Measurements from ENCODE around the gene PHACTR2.
A peak's percentile ranks its signal among the peaks of the same experiment; 100 is the strongest.
"Not testable (repeated sequence)": the region's sequence is repeated elsewhere in the genome, so short reads cannot be mapped to it uniquely, and the experiment has no call there.

PHACTR2 gene

DNA sequence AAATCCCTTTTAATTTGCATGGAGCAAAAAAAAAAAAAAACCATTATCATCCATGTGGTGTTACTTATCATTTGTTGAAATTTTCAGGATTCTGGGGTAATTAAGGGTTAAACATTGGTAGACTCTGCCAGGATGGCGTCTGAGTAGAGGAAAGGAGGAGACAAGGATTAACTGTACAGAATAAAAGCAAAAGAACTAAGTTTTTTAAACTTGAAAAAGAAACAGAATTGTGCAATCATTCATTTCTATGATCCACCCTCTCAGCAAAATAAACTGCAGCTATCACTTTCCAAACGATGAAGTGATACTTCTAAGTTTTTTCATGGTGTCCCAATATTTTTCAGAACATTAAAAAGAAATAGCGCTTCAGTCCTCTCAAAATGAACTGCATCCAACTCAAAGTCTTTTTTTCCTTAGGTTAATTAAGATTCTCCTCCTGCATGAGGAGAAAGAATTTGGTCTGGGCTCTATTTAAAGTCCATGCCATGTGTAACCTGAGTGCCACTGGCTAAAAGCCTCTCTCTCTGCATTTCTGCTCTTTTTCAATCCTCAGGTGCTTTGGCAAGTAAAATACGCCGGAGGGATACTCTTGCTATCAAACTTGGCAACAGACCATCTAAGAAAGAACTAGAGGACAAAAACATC, 95.9 kb downstream of the PHACTR2 start:
- no peak for DNase-seq

DNA sequence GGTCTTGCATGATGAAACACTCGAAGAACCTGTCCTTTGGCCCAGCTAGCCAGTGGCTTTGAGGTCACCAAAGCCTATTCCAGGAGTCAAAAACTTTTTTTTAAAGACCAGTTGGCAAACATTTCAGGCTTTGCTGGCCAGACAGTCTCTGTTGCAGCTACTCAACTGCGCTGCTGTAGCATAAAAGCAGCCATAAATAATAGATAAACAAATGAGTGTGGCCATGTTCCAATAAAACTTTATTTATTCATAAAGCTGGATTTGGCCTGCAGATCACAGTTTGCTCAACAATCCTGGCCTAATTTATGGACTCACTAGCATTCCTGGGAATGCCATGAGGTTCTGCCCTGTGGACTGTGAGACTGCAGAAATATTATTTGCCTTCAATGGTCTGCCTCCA, 96.6 kb downstream of the PHACTR2 start:
- DNase-seq = no peak

DNA sequence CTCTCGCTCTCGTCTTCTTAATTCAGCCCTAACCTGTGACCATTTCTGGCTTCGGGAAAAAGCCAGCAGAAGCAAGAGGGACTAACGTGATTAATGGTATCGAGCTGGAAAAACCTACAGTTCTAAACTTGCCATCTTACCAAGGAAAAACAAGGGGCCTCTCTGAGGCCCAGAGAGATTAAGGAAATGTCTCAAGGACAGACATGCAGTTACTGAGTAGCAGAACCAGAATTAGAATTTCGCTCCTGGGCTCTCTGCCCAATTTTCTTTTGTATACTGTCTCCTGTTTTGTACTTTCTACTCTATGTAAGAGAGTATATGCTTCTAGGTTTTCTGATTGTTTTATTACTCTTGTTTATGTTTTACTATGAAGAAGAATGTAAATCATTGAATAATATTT, 97.6 kb downstream of the PHACTR2 start:
- DNase-seq = no peak

DNA sequence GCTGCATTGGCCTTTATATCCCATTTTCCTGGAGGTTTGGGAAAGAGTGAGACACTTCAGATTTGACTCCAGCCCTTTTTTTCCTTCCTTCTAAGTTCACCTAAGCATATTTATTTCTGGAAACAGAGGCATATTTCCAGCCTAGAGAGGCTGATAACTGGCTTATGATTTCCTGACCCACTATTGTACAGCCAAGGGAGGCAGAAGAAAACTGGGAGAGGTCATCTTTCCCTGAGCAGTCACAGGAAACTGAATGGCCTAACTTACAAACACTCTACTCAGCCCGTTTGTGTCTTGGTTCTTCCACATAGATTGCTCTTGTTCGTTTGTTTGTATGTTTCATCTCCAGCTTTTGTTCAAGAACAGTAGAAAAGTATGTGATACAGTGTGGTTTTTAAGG, 101.2 kb downstream of the PHACTR2 start:
- DNase-seq = no peak

DNA sequence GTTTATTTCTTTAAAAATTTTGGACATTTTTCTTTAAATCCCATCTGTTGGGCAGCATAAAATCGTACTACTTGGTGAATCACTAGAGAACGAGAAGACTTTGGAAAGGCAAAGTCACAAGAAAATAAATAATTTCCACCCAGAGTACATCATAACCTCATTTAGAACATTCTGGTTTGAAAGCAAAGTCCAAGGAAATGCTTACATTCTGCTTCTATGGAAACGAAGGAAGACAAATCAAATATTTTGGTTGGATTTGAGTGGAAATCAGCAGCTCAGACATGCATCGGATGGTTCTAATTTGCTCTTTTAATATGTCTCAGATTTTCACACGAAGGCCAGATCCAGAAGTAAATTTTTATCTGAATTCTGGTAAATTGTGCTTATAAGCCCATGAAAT, 104.7 kb downstream of the PHACTR2 start:
- DNase-seq = no peak

DNA sequence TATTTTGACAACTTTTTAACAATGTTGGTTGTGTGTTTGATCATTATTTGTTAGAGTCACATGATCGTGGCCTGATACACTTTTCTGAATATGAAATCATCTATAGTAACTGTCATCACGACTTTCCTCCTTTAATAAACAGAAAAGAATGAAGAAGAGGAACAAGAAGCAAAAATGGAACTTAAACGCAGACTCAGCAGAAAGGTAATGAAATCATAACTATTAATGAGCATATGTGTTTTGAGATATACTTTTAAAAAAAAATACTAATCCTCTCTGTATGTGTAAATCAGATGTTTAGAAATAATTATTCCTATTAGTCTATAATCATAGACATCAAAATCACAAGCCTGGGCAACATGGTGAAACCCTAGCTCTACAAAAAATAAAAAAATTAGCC, 105.3 kb downstream of the PHACTR2 start:
- DNase-seq = no peak

DNA sequence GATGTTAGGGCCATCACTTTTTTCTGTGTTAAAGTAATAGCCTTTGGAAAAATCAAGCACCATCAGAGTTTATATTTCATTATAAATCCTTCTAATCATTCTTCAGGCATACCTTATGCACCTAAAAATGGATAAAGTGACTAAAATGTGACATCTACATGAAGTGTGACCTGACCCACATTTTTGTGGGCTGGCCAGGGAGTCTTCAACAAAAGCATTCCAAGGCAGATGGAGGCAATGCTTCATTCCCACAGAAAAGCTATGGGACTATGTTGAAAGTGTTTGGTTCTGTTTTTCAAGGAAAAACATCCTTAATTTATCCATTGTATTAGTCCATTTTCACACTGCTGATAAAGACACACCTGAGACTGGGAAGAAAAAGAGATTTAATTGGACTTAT, 106.6 kb downstream of the PHACTR2 start:
- no peak for DNase-seq

DNA sequence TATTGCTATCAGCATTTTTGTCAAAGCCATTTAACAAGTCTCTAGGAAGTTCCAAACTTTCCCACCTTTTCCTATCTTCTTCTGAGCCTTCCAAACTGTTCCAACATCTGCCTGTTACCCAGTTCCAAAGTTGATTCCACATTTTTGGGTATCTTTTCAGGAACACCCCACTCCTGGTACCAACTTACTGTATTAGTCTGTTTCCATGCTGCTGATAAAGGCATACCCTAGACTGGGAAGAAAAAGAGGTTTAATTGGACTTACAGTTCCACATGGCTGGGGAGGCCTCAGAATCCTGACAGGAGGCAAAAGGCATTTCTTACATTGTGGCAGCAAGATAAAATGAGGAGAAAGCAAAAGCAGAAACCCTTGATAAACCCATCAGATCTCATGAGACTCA, 108.6 kb downstream of the PHACTR2 start:
- DNase-seq = not testable (repeated sequence)

DNA sequence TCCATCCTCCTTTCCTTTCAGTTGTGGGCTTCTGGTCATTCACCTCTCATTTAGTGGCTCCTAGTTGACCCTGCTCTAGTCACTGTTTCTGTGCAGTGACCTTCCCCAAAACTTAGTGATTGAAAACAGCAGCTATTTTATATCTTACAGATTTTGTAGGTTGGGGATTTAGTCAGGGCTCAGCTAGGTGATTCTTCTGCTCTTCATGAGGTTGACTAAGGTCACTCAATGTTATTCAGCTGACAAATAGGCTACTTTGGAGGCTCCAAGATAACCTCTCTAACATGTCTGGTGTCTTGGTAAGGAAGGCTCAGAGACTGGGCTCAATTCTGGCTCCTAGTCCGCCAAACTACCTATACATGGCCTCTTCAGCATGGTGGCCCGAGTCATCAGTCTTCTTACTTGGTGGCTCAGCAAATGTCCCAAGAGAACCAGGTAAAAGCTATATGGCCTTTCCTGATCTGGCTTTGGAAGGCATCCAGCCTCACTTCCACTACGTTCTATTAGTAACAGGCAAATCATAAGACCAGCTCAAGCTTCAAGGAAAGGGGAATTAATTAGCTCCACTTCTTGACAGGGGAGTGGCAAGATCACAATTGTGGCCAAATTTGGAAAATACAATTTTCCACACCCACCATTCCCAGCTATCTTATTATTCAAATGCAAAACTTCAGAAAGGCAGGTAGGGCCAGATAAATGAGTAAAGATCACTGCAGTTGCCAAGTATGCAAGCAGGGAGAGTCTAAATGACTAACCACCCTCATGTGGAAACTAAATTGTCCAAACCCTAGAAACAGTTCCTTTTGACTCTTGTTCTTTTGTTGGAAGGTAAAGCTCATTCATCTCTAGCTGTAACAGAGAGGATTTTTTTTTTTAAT, 114.9 kb downstream of the PHACTR2 start:
- no peak for DNase-seq

DNA sequence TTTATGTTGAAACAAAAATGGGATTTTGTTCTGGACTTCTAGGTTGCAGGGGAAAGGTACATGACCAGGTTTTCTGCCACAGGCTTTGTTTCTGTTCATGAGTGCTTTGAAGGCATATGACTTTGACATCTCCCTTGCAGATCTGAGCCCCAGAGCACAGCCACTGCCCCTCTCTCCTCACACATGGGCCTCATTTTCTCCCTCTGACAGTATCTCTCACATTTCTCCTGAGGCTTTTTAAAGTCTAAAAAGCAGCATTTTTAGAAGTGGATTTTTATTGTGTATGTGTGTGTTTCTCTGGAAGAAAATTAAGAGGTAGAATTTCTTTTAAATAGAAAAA, 115.5 kb downstream of the PHACTR2 start:
- no peak for DNase-seq

DNA sequence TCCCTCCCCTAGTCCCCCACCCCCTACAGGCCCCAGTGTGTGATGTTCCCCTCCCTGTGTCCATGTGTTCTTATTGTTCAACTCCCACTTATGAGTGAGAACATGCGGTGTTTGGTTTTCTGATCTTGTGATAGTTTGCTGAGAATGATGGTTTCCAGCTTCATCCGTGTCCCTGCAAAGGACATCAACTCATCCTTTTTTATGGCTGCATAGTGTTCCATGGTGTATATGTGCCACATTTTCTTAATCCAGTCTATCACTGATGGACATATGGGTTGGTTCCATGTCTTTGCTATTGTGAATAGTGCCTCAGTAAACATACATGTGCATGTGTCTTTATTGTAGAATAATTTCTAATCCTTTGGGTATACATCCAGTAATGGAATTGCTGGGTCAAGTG, 118.8 kb downstream of the PHACTR2 start:
- not testable (repeated sequence) for DNase-seq

DNA sequence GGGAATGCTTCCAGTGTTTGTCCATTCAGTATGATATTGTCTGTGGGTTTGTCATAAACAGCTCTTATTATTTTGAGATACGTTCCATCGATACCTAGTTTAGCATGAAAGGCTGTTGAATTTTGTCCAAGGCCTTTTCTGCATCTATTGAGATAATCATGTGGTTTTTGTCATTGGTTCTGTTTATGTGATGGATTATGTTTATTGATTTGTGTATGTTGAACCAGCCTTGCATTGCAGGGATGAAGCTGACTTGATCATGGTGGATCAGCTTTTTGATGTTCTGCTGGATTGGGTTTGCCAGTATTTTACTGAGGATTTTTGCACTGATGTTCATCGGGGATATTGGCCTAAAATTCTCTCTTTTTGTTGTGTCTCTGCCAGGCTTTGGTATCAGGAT, 120.7 kb downstream of the PHACTR2 start:
- DNase-seq = not testable (repeated sequence)

DNA sequence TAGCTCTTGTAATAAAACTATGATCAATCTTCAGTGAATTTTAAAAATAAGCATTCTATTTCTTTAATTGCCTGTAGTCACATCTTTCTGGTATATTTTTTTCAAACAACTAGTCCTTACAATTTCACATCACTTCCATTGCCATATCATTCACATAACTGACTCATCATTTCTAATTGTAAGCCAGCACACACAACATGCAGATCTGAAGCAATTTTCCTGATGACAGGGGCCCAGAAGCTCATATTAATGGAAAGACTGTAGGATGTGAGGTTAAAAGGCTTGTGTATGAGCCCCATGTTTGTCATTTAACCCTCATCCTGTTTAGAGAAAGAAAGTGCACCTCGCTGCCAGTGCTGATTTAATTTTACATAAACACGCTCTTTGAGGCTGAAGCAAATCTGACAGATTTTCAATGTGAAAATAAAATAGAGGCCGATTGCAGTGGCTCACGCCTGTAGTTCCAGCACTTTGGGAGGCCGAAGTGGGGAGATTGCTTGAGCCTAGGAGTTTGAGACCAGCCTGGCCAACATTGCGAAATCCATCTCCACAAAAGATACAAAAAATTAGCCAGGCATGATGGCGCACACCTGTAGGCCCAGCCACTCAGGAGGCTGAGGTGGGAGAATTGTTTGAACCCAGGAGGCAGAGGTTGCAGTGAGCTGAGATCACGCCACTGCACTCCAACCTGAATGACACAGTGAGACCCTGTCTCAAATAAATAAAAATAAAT, 125.2 kb downstream of the PHACTR2 start:
- no peak for DNase-seq

DNA sequence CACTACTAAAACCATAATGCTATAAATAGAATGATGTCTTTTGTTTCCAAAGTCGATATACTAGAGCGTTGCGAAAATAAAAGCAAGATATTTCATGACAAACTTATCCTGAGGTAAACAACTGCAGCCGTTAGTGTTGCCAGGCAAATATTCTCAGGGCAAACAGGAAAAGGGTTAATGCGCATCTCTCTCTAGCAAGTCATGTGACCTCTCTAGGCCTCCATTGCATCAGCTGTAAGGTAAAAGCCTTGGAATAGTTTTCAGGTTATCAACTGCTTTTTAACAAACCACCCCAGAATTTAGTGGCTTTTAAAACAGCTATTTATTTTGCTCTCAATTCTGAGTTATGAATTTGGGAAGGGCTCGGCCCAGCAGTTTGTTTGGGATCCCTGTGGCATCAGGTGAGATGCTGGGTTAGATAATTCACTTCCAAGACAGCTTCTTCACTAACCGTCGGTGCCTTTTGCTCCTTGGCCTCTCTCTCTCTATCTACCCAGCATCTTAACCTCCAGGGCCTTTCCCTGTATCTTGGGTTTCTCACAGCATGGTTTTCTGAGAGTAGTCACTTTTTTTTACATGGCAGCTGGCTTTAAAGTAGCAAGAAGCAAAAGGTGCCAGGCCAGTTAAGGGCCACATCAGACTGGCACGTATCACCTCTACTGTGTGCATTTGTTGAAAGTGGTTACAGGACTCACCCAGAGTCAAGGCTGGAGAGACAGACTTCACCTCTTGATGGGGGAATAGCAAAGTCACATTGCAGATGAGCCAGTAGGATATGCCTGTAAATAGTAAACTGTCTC, 126.2 kb downstream of the PHACTR2 start:
- no peak for DNase-seq

DNA sequence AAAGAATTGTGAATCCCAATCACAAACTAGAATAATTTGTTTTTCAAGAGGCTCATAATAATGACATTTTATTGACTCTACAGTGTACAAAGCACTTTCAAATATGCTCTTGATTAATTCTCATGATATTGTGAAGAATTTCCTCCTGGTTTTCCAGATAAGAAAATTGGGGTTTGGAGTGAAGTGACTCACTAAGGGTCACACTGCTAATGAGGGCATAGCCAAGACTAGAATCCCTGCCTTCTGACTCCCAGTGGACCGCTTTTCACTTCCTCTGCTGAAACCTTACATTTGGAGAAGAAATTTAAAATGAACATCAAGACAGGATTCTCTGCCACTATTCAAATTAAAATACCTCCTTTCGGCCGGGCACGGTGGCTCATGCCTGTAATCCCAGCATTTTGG, 127.1 kb downstream of the PHACTR2 start:
- no peak for DNase-seq

DNA sequence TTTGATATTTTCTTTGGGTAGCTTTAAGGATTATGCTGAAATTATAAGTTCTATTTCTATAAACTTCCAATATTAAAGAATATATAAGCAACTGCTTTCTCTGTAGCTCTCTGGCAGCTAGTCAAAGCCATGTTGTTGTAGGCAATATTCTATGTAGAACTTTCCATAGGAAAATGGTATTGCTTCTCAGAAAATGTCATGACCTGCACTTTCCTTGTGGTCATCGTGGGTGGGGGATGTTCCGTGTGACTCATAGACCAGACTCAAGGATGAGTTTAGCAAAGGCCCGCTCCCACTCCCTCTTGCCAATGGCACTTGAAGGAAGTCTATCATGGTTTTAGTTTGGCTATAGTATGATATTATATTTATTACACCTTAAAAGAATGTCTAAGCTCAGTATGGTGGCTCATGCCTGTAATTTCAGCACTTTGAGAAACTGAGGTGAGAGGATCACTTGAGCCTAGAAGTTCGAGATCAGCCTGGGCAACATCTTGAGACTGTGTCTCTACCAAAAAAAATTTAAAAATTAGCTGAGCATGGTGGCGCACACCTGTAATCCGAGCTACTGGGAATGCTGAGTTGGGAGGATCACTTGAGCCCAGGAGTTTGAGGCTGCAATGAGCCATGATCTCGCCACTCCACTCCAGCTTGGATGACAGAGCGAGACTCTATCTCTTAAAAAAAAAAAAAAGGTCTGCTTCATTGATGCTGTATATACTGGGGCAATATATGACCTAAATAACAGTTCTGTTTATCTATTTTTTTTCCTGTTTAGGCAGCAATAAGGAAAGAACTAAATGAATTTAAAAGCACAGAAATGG, 128.7 kb downstream of the PHACTR2 start:
- peak; percentile 69 for DNase-seq

DNA sequence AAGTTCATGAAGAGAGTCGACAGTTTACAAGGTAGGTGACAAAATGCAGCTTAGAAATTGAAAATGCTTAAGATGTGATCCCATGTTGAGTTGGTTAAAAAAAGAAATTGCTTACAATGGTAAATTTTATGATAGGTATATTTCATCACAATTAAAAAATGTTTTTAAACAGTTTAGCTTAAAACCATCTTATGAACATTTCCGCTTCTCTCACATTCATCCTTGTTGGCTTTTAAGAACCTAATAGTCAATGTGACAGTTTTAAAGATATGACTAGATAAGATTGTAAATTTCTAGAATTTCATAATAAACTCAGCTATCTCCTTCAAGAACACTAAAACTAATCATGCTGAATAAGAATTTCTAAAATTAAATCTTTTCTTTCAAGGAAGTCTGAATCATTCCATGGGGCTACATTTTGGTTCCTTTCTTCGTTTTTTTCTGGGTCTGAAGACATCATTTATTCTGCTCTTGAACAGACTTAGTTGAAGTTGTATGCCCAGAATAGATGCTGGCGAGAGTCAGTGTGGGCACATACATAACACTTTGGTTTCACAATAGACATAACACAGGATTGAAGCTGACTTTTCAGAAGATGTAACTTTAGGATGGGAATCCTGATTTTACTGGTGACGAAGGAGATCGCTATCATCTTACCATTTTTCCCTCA, 129.5 kb downstream of the PHACTR2 start:
- DNase-seq = peak; percentile 11

DNA sequence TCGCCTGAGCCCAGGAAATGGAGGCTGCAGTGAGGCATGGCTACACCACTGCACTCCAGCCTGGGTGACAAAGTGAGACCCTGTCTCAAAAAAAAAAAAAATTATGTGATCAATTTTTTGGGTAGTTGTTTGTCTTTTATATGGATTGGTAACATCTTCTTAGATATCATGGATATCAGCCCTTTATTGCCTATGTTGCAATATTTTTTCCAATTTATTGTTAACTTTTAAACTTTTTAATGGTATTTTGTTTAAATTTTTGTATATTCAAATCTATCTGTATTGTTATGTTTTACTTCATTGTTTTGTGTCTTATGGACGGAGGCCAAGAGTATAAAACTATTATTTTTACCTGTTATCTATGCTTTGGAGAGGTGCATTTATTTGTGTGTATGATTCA, 133.0 kb downstream of the PHACTR2 start:
- no peak for DNase-seq

DNA sequence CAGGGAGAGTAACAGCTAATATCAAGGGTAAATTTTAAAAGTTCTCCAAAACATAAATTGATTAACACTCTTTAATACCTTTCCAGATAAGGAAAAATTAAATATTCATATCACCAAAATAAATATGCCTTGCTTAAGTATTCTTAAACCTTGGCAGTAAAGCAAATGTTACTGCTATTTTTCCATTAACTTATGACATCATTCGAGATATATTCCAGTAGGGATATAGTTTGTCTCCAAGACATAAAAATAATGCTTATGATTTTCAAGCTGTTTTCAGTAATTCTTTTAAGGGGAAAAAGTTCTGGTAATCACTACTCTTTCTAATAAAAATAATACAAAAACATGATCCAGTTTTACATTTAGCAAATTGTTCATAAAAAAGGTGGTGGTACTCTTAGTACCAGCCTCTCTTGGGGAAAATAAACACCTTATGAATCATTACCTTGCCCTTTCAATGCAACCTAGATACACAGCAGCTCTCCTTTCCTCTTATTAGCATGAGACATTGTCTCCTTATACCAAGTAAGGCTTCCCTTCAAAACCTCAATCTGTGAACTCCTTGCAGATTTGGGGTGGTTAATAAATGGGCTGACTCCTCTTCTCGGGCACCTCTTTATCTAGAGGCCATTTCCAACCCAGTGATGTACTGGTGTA, 133.9 kb downstream of the PHACTR2 start:
- no peak for DNase-seq

DNA sequence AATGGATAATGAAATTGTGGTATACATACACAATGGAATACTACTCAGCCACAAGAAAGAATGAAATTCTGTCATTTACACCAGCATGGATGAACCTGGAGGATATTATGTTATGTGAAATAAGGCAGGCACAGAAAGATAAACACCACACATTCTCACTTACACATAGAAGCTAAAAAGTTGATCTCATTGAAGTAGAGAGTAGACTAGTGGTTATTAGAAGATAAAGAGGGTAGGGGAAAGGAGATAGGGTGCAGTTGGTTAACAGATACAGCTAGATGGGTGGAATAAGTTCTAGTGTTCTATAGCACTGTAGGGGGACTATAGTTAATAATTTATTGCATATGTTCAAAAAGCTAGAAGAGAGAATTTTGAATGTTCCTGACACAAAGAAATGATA, 139.9 kb downstream of the PHACTR2 start:
- no peak for DNase-seq

DNA sequence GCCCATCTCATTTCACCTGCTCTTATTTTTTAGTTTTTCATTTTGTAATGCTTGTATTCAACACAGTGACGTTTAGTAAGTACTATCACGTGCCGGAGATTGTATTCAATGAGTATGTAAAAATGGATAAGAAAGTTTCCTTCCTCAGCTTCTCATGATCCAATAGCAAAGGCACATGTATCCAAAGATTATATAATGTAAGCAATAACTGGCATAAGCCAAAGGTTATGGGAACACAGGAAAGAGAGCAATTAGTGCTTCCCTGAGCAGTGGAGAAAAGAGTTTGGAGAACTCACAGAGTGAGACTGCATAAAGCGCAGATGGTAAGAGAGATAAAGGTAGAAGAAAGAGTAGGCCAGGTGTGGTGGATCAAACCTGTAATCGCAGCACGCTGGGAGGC, 143.6 kb downstream of the PHACTR2 start:
- DNase-seq = no peak

Data from activated CD4-positive, alpha-beta T cell treated with anti-CD3 and anti-CD28 coated beads, Interleukin-2, Interleukin-6, amounts not matched to agents 100 ng/mL and 50 ng/mL, durations not matched to agents 16 hours and 8 hours (primary cell).